HK-2 (cell line): ENCODE results near the gene KCTD18.

Experiments used
- DNase-seq: peaks from one replicate; pipeline ENCODE4 v3.0.0-alpha.2; 2018; ENCODE audit not compliant: unreplicated experiment

The KCTD18 gene

GRCh38 chr2:200509612-200510433 lies at the start of gene KCTD18:
Gene KCTD18 (minus strand): TSS chr2:200510068. CDS start chr2:200507016, 3,052 bp downstream.
- peak; percentile 91 for DNase-seq

DNA sequence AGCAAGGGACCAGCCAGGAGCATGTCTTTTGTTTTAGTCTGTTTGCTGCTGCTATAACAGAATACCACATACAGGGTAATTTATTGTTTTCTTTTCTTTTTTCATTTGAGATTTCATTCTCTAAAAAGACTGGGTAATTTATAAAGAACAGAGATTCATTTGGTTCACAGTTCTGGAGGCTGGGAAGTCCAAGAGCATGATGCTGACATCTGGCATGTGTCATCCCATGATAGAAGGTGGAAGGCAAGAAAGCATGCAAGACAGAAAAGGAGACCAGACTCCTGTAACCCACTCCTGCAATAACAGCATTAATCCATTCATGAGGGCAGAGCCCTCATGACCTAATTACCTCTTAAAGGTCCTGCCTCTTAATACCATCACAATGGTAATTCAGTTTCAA lies 30.9 kb upstream of the KCTD18 start:
- DNase-seq: no peak

GRCh38 chr2:200538139-200538538 lies 28.3 kb upstream of the KCTD18 start:
- DNase-seq: no peak

DNA sequence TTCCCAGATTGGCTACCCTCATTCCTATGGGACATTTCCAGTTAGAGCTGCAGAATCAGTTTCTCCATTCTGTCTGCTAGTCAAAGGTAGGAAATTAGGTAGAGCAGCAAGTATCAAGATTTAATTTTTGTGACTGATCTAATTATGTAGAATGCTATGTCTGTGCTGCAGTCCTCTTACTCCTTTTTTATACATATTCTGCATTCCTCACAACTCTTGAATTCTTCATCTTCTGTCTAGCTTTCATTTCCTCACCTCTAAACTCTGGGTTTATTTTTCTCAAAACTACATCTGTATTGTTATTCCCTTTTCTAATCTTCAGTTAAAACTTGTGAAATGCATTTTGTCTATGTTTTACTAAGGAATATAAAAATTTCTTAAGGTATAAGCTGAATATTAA lies 24.7 kb upstream of the KCTD18 start:
- no peak for DNase-seq

DNA sequence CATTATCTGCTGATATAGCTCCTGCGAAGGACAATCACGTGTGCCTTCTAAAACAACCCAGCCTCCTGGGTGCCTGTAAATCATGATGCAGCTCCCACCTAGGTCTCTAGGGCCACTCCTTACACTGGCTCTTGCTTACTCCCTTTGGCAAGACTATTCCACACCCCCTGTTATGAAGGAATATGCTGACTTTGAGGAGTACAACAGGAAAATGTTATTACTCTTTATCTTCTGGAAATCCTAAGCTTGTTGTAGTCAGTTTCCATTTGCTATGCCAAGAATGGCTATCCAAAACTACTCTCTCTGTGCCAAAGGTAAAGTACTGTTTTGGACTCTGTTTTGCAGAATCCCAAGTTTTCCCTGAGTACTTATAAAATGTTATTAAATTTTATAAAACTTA lies 23.9 kb upstream of the KCTD18 start:
- no peak for DNase-seq

- no peak for DNase-seq
These were observed 18.4 kb upstream of the KCTD18 start for GRCh38 chr2:200528228-200528627.

DNA sequence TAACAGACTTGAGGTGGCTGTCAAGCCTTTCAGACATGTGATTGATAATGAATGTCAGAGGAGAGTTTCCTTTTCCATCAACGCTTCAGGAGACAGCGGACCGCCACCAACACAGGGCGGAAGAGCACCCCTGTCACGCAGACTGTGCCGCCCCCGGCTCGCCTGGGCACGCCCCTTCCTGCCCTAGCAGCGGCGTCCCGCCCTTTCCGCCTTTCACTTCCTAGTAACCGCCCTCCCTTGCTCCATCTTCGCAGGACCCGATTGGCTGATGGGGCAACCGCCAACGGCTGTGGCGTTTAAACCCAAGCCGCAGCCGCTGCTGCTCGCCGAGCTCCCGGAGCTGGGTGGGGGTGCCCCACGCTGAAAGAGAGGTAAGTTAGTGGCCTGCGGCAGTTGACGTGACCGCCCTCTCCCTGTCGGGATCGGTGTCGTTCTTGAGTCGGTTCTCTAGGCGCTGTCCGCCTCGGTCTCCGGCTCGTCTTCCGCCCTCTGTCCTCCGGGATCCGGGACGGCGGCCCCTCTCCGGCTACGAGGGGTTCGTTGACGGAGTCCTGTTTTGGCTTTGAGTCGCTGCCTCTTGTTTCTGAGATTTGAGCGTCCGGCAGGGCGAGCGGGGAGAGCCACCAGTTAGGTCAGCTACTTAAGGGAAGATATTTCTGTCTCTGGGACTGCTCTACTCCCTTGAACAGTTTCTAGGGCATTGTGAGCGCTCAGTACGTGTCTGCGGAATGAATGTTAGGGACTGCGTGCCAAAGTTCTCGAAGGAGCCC lies 16.2 kb upstream of the KCTD18 start, which contains the start of gene SGO2:
TSS of gene SGO2 (plus strand) at position 326 of the 770 bp plus-strand sequence. CDS start 6,769 bp downstream, outside the sequence.
- peak; percentile 95 for DNase-seq

GRCh38 chr2:200525551-200525881 lies 15.6 kb upstream of the KCTD18 start:
- DNase-seq: no peak

DNA sequence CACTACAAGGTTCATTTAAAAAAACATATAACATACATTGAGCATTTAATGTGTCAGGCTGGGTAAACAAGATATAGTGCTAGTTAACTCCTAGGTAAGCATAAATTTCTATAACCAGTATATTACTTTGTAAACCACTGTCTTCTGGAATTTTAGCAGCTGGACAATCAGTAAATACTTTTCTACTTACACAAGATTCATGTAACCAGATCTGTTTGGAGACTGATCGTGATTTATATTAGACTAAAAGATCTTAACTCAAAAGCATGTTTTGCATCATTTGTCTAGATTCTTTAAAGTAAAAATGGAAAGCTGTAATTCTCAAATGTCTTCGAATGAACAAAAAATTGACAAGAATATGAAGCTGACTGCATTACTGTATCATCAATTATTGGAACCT lies 15.2 kb upstream of the KCTD18 start:
- no peak for DNase-seq

GRCh38 chr2:200523604-200524003 lies 13.7 kb upstream of the KCTD18 start:
- DNase-seq: no peak

DNA sequence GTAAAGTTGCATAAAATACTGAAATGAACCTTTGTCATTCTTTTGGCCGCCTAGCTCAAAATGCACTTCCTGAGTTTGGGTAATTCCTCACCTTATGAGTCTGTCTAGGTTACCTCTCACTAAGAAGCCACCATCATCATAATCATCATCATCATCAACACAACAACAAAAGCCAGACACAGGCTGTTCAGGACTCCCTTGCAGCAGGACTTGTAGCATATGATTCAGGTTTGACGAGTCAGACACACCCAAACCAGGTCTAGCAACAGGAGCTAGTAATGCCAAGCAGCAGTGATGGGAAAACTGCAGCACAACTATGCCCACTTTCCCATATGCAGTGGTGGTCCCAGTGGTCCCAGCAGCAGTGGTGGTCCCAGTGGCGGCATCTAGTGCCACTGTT lies 13.3 kb upstream of the KCTD18 start:
- no peak for DNase-seq

DNA sequence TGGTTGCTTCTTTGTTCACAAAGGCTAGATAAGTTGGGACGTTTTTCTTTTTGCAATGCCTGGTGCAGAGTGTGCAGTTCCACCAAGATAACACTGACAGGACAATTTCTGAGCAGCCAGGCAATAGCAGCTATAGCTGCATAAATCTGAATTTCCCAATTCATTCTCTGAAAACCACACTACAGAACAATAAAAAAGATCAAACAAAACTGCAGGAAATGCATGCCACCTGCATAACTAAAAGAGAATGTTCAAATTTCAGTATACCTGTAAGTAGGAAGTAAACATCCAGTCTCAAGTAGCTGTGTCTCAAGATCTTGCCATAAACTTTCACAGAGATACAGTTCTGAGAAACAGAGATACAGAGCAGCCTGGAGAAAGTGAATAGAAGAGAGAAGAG lies 5.3 kb upstream of the KCTD18 start:
- no peak for DNase-seq

DNA sequence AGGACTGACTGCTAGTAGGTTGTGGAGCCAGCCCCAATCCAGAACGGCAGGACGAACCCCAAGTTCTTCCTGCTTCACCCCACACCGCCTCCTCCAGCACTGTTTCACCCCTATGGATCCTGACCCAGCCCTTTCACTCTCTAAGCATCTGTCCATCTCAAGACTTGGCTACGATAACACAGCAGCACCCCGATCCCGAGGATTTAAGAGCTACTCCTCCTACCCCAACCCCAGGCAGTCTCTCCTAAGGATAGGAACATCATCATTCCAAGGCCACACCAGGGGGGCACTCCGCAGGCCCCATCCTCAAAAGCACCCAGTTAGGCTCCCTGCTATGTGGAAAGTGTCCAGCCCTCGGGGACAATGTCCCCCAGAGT lies 645 bp downstream of the KCTD18 start:
- DNase-seq: no peak

DNA sequence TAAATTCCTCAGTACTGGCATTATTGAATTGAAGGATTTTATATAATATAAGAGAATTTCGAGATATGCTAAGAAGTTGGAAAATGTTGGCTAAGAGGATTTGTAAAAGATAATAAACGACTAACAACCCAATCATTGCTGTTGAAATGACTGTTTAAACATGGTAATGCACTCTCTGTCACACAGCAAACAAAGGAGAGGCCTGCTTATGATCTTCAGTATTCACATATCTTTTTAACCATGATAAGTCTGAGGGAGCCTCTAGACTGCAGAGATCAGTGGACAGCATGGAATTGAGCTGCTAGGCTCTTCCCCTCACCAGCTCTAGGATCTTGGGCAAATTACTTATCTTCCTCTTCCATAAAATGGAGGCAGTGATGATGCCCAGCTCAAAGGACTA lies 2.7 kb downstream of the KCTD18 start:
- DNase-seq: no peak

DNA sequence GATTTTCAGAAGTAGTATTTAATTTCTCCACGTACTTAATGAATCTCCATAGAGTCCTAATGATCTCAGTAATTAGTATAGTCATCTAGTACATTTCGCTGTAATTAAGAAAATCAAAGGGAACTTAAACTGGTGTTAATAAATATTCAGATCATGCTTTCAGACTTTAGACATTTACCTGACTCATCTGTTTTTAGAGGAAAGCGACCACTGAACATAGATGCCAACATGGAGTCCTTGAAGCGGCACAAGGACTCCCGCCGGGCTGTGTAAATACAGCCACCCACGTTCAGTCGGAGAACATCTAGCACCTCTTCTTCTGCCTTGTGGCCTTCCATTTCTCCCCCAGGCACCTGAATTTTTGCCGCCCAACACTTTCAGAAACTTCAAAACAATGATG lies 3.2 kb downstream of the KCTD18 start:
- no peak for DNase-seq

DNA sequence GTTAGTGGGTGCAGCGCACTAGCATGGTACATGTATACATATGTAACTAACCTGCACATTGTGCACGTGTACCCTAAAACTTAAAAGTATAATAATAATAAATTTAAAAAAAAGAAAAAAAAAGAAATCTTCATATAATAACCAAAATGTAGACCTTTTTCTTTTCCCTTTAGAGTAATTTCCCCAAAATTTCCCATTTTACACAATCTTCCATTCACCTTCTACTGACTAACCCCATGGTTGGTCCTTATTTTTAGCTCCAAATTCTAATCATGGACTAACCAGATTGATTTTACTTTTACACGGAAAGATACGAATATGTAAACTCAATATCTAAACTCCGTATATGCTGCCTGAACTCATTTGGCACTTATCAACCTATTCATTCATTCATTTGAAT lies 7.7 kb downstream of the KCTD18 start:
- DNase-seq: no peak

DNA sequence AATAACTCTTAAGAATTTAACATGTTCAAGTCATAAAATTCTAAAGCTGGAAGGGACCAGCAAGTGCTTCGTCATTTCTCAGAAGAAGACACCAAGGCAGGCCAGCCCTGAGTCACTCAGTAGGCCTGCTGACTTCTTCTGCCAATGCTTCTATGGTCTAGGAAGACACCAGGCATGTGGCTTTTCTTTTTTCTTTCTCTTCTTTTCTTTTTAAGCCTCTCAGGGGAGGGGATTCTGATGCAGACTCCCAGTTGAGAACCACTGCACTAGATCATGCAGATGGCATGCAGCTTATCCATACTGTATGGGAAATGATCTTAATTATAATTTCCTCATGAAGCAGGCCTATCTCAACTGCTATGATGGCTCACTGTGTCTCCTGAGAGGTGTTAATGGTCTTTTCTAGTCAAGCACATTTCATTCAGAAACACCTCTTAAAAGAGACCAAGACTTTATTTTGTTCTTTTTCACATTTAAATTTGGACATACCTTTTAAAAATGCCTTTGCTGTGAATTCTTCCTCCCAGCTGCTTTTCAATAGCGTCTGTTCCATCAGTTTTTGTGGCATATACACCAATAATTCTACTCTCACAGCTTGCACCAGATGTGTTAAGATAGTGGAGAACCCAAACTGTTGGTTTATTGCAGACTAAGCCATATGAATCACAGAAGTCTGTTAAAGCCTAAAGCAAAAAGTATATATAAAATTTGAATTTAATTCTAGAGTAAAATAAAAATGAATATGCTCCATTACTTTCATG lies 11.3 kb downstream of the KCTD18 start:
- no peak for DNase-seq

GRCh38 chr2:200496696-200497095 lies 13.2 kb downstream of the KCTD18 start:
- no peak for DNase-seq

- DNase-seq: no peak
These were observed 15.8 kb downstream of the KCTD18 start for GRCh38 chr2:200494048-200494447.

DNA sequence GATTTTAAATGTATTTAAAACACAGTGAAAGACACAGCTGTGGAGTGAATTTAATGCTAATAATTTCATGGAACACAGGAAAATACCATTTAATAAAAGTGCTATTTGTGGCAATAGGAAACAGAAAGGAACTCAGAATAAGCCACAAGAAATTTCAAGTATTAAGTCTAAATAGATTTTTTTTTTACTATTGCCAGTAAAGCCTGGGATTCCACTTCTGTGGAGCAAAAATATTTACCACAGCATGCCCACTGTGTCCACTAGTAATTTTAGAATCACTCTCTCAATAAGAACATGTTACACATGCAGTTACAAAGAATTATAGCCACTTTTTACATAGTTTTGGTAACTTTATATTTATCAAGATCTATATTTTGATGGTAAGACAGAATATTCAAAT lies 17.2 kb downstream of the KCTD18 start:
- DNase-seq: no peak

GRCh38 chr2:200490001-200490400 lies 19.9 kb downstream of the KCTD18 start:
- no peak for DNase-seq

GRCh38 chr2:200488169-200488568 lies 21.7 kb downstream of the KCTD18 start:
- DNase-seq: no peak

- no peak for DNase-seq
These were observed 23.3 kb downstream of the KCTD18 start for GRCh38 chr2:200486529-200486928.
